CD4-positive, alpha-beta T cell treated with Interleukin-2 at 100 ng/mL for 4 hours (primary cell): Measurements from ENCODE around the gene CEP55.
"Not testable (repeated sequence)": the region's sequence is repeated elsewhere in the genome, so short reads cannot be mapped to it uniquely, and the experiment has no call there.

Experiments
- DNase-seq: peaks from one replicate; pipeline ENCODE4 v3.0.0-alpha.2; 2020; ENCODE audit warnings: low spot score

The CEP55 gene

GRCh38 chr10:93496322-93497041 is at the start of gene CEP55:
CEP55 (plus strand) TSS chr10:93496612; CDS start chr10:93500052, 3,440 bp downstream.
- DNase-seq = peak; percentile 94

- DNase-seq = no peak
Measured at GRCh38 chr10:93447019-93447418, 49.4 kb upstream of the CEP55 start.

GRCh38 chr10:93447970-93448369 is 48.4 kb upstream of the CEP55 start:
- no peak for DNase-seq

DNA sequence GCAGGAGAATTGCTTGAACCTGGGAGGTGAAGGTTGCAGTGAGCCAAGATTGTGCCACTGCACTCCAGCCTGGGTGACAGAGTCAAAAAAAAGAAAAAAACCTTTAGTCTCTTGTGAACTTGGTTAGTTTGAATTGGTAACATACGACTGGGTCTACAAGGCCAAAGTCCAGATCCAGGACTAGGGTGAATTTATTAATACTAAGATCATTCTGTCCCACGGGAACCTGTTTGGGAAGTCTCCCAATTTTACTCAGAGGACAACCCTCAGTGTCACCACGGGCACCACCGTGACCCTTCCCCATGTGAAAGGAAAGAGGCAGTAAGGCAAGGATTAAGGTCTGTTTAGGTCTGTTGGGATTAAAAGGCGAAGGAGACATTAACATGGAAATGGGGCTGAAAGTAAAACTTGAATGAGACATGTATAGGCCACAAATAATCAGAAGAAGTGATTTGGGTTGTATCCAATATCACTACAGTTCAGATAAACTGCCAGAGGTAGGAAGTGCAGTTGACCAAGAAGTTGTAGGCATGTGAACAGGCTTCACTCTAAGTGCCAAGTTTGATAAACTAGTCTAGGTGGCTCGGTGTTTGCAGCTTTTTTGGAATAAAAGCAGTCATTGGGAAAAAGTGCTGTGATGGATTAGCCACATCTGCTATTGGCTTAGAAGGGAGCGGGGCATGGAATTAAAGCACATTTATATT is 45.0 kb upstream of the CEP55 start:
- DNase-seq = no peak

DNA sequence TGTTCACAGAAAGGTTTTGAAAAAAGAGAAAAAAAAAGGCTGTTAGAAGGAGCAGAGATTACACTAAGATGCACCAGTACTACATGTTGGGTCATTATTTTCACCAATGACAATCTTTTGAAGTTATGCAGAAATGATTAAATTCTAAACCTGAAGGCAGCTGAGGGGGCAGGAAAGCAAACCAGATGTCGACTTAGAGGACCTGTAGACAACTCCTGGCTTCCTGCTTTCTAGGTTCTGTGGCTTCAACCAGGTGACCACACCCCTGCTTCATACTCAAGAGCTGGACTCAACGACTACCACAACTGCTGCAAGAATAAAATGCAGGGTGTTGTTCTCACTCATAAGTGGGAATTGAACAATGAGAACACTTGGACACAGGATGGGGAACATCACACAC is 44.3 kb upstream of the CEP55 start:
- no peak for DNase-seq

GRCh38 chr10:93454146-93454545 is 42.3 kb upstream of the CEP55 start:
- DNase-seq = no peak

DNA sequence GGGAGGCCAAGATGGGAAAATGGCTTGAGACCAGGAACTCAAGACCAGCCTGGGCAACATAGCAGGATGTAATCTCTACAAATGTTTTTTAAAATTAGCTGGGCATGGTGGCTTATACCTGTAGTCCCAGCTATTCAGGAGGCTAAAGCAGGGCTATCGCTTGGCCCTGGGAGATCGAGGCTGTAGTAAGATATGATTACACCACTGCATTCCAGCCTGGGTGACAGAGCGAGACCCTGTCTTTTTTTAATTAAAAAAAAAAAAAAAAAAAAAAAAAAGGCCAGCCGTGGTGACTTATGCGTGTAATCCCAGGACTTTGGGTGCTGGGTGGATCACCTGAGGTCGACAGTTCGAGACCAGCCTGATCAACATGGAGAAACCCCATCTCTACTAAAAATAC is 41.7 kb upstream of the CEP55 start:
- no peak for DNase-seq

DNA sequence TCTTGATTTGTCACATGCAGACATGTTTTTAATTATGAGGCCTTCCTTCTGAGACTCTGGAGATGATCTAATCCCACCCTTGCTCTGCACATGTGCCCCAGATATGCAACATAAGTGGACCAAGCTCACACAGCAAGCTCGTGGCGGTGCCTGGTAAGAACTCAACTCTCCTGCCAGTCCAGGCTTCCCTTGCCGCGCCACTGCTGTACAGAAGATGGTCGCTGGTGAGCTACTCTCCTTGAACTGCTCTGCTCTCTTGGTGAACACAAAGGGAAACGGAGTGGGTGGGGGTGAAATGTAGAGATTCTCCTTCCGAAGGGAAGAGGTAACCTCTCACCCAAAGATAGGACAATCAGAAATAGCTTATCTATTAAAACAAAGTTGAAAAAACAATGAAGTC is 39.9 kb upstream of the CEP55 start:
- no peak for DNase-seq

GRCh38 chr10:93457511-93457910 is 38.9 kb upstream of the CEP55 start:
- DNase-seq = no peak

DNA sequence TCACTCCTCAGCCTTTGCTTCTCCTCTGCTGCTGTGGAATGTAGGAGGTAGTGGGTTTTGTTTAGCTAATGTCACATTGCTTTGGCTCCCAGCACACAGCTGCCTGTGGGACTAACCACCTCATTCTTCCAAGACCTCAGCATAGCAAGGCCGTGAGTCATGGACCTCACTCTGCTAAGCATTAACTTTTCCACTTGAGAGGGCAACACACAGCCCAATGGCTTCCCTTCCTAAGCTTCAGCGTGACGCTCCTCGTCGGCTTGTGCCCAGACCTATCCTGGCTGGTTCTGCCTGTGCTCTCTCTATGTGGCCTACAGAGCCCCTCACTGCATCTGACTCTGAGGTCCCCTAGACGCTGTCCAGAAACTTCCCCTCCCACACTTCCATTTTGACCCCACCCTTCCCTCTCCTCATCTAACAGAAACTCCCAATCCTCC is 37.6 kb upstream of the CEP55 start:
- no peak for DNase-seq

DNA sequence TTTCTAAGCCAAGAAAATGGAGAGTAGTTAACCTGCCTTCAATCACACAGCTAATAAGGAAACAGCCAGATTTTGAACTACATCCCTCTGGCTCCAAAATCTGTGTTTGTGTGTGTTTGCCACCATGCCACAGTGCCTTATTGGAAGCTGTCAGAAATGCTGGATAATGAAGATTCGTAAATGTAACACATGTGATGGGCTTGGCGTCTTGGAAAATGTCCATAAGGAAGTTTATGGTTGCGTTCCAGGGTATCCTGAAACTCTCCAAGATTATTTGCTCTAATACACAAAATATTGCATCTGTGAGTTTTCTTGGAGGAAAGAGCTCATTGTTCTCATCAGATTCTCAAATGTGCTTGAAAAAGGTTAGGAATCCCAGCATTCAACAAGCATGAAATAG is 36.9 kb upstream of the CEP55 start:
- DNase-seq = no peak

GRCh38 chr10:93461109-93461806 is 35.2 kb upstream of the CEP55 start:
- DNase-seq = no peak

DNA sequence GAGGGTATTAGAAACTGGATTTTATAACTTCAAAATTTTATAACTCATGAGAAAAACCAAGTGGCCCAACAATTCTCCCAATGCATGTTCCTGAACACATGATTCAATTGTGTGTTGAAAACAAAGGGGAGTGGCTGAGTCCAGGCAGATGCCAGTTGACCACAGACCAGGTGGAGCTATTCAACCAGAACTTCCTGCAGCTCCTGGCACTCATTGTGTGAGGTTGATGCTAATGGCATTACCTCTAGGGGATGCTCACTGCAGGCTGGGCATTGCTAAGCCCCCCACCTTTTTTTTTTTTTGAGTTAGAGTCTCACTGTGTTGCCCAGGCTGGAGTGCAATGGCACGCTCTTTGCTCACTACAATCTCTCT is 34.6 kb upstream of the CEP55 start:
- no peak for DNase-seq

DNA sequence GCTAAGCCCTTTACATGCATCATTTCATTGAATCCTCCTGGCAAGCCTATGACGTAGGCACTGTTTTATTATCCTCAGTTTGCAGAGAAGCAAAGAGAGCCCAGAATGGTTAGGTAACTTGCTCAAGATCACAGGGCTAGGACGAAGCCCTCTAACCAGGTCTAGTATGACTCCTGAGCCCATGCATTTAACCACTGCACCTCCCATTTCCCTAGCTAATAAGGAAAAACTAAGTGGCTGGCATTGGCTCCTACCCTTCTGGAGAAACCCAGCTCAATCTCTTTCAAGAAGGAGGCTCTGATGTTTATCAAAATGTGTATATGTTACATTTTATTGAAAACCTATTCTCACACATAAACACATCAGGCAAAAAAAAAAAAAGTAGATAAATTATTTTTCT is 34.0 kb upstream of the CEP55 start:
- no peak for DNase-seq

DNA sequence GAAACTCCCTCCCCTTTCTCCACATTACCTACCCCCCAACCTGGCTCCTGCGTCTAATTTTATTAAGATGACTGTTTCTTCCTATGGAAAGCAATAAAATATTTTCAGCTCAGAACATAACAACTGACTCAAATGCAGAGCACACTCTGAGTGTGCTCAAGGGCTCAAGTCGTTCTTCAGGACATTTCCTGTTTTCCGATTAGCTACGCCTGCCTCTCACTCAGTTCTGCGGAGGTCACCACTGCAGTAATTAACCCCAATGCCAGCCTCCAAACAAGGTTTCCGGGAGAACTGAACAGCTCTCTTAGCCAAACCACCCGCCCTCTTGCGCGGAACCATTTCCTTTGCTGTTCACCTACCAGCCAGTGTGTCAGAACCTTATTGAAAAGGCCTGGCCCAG is 33.5 kb upstream of the CEP55 start:
- DNase-seq = peak; percentile 17

DNA sequence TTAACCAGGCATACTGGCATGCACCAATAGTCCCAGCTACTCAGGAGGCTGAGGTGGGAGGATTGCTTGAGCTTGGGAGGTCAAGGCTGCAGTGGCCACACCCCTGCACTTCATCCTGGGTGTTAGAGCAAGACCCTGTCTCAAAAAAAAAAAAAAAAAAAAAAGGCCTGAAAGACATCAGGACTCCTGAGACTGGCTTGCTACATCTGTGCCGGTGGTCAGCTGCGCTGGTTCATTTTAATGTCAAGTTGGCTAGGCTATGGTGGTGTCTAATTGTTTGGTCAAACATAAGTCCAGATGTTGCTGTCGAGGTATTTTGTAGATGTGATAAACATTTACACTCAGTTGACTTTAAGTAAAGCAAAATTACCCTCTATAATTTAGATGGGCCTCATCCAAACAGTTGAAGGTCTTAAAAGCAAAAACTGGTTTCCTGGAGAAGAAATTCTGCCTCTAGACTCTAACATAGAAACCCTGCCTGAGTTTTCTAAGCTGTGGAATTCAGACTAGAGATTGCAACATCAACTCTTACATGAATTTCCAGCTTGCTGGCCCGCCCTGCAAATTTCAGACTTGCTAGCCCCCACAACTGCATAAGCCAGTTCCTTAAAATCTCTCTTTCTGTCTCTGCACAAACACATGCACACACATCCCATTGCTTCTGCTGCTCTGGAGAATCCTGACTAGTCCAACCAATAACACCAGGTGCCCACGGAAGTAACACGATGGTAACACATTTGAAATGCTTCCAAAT is 32.5 kb upstream of the CEP55 start:
- no peak for DNase-seq

GRCh38 chr10:93464776-93465388 is 31.5 kb upstream of the CEP55 start:
- no peak for DNase-seq

GRCh38 chr10:93465806-93466675 is 30.4 kb upstream of the CEP55 start:
- no peak for DNase-seq

GRCh38 chr10:93467635-93468034 is 28.8 kb upstream of the CEP55 start:
- not testable (repeated sequence) for DNase-seq

GRCh38 chr10:93468461-93469213 is 27.8 kb upstream of the CEP55 start:
- no peak for DNase-seq
